Caco-2 (cell line): Measurements from ENCODE around the gene C1orf21. TPM values are rescaled to one million over a fixed set of nuclear protein-coding genes. Genes with fewer than 3 reads are reported as not detected.

Source experiments
- BruUV-seq: library from RNA; stranded (reverse); fragments of 400-500 nt; replicated peaks from 2 replicates; lab custom pipeline; 2021; lab: Mats Ljungman, UMichigan
- CTCF ChIA-PET: fragments of 300-600 bp; sonication (Branson Sonifier 250); formaldehyde crosslinking; loops from one replicate; lab custom pipeline; 2022; ENCODE audit warnings: antibody characterized with exemption; lab: Charles Lee
- POLR2A ChIA-PET: fragments of 300-600 bp; sonication (Branson Sonifier 250); formaldehyde crosslinking; loops from one replicate; lab custom pipeline; 2022; ENCODE audit warnings: antibody characterized with exemption; lab: Charles Lee
- DNase-seq, 2 experiments: peaks; one replicate each; pipeline versions ENCODE4 v3.0.0 to v3.0.0-alpha.2; 2020 to 2022
- H3K27me3 ChIP-seq: replicated peaks from 2 replicates; pipeline ENCODE4 v1.6.0; 2011; ENCODE audit warnings: low read length; ENCODE audit not compliant: control insufficient read depth, insufficient read depth
- H3K36me3 ChIP-seq: 2 replicates; pipeline ENCODE4 v1.5.1; 2011; ENCODE audit warnings: low read length; ENCODE audit not compliant: control insufficient read depth, insufficient read depth
- H3K4me1 ChIP-seq: fragments of 250-450 bp; sonication (Bioruptor Pico); 2 replicates; pipeline ENCODE4 v1.5.1; 2020; ENCODE audit warnings: mild to moderate bottlenecking
- H3K4me3 ChIP-seq: 2 replicates; pipeline ENCODE4 v1.5.1; 2011; ENCODE audit warnings: low read depth, mild to moderate bottlenecking, control low read depth, low read length
- H3K9me3 ChIP-seq: fragments of 250-450 bp; sonication (Bioruptor Pico); 2 replicates; pipeline ENCODE4 v1.5.1; 2020; ENCODE audit warnings: mild to moderate bottlenecking, moderate library complexity
- H3K27ac Mint-ChIP-seq: one replicate; pipeline ENCODE4 v1.8.0; 2022; ENCODE audit warnings: mixed read lengths; ENCODE audit not compliant: unreplicated experiment
- H3K27me3 Mint-ChIP-seq: one replicate; pipeline ENCODE4 v1.8.0; 2022; ENCODE audit warnings: mixed read lengths; ENCODE audit not compliant: insufficient read depth, unreplicated experiment
- H3K36me3 Mint-ChIP-seq: one replicate; pipeline ENCODE4 v1.8.0; 2022; ENCODE audit warnings: mild to moderate bottlenecking, mixed read lengths; ENCODE audit not compliant: insufficient read depth, unreplicated experiment
- H3K4me1 Mint-ChIP-seq: one replicate; pipeline ENCODE4 v1.8.0; 2022; ENCODE audit warnings: low read depth, mixed read lengths; ENCODE audit not compliant: unreplicated experiment
- H3K4me3 Mint-ChIP-seq: one replicate; pipeline ENCODE4 v1.8.0; 2022; ENCODE audit warnings: mild to moderate bottlenecking, moderate library complexity, mixed read lengths; ENCODE audit not compliant: unreplicated experiment
- H3K9me3 Mint-ChIP-seq: one replicate; pipeline ENCODE4 v1.8.0; 2022; ENCODE audit warnings: mixed read lengths; ENCODE audit not compliant: unreplicated experiment
- CTCF ChIP-seq, 2 experiments: fragments of 200-600 bp in 1 of 2; IDR thresholded peaks; 1 replicate in 1 of 2; 2 replicates in 1 of 2; pipeline versions ENCODE4 v1.5.1 to v1.8.0; 2011 to 2022; ENCODE audit warnings: antibody characterized with exemption in 1 of 2, control low read depth in 1 of 2, inconsistent platforms in 1 of 2, low read depth in 1 of 2, low read length in 1 of 2, mild to moderate bottlenecking in 1 of 2, moderate library complexity in 1 of 2; ENCODE audit not compliant: insufficient read depth in 1 of 2, severe bottlenecking in 1 of 2, unreplicated experiment in 1 of 2
- intact Hi-C: fragments of 100-400 bp; cut with micrococcal nuclease; formaldehyde crosslinking; loops from one replicate; pipeline ENCODE4 v1.10.0; 2022; ENCODE audit not compliant: unreplicated experiment
- total RNA-seq: library from RNA; stranded (reverse); gene quantifications from 2 replicates; pipeline ENCODE4 v1.2.3, GENCODE V29; 2022

C1orf21 gene
- total RNA-seq, 1 experiment from 2014 or later = 0.82 TPM

DNA sequence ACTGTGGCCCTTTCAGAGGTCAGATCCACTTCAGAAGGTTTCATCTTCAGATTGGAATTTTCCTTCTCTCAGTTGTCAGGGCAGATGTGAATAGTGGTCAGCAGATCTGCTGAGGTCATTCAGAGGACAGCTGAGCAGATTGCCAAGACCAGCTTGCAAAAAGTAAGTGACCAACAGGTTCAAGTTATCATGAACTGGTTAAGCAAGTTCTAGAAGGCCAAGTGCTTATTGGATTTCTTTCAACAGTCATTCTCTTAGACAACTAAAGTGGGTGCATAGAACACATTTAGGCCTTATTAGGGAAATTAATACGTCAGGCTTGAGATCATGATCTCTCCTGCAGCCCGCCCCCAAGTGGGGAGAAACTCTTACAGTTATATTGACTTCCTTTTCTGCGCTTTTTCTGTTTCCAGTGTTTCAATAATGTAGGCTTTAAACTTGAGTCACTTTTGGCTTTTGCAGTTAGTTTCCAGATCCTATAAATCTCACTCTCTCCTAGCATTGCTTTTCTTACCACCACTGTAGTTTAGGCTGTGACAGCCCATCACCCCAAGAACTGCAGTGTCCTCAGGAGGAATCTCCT, 96.4 kb downstream of the C1orf21 start:
- no peaks in the 10 kb centered on the region for H3K9me3 Mint-ChIP-seq
- H3K36me3 Mint-ChIP-seq = no peaks in the 10 kb centered on the region
- no peak for DNase-seq
- H3K27ac Mint-ChIP-seq = no peak overlapping the region
- intact Hi-C loops = no loop called here
- Histone ChIP-seq H3K4me3 (no peak overlapping the region), H3K27me3 (no peaks in the 10 kb centered on the region), H3K9me3 (peaks cover 5% of the 10 kb centered on the region; the same call in 1 of the 2 replicates), H3K36me3 (no peaks in the 10 kb centered on the region), H3K4me1 (no peaks in the 10 kb centered on the region)
- peaks cover 6% of the 10 kb centered on the region for H3K4me1 Mint-ChIP-seq
- H3K27me3 Mint-ChIP-seq = no peaks in the 10 kb centered on the region
- ChIA-PET CTCF (no interaction called here), POLR2A (no interaction called here)
- no TSS peak for BruUV-seq
- H3K4me3 Mint-ChIP-seq = no peak overlapping the region
- no peak for TF ChIP-seq CTCF (IDR thresholded peaks at IDR 0.05; ENCODE audit: insufficient read depth in 1 of 2, low read depth in 1 of 2, low read length in 1 of 2, severe bottlenecking in 1 of 2, unreplicated experiment in 1 of 2)

GRCh38 chr1:184485751-184486723, 99.2 kb downstream of the C1orf21 start:
- Histone ChIP-seq H3K27me3 (no peaks in the 10 kb centered on the region), H3K4me3 (no peak overlapping the region), H3K4me1 (no peaks in the 10 kb centered on the region), H3K36me3 (no peaks in the 10 kb centered on the region), H3K9me3 (no peaks in the 10 kb centered on the region)
- Mint-ChIP-seq H3K9me3 (no peaks in the 10 kb centered on the region), H3K4me1 (peaks cover 6% of the 10 kb centered on the region), H3K4me3 (no peak overlapping the region), H3K27ac (no peak overlapping the region), H3K36me3 (no peaks in the 10 kb centered on the region), H3K27me3 (no peaks in the 10 kb centered on the region)
- no peak for TF ChIP-seq CTCF (IDR thresholded peaks at IDR 0.05; ENCODE audit: insufficient read depth in 1 of 2, low read depth in 1 of 2, low read length in 1 of 2, severe bottlenecking in 1 of 2, unreplicated experiment in 1 of 2)
- no TSS peak for BruUV-seq
- DNase-seq = no peak
- CTCF ChIA-PET = no interaction called here
- POLR2A ChIA-PET = no interaction called here
- intact Hi-C loops = no loop called here

DNA sequence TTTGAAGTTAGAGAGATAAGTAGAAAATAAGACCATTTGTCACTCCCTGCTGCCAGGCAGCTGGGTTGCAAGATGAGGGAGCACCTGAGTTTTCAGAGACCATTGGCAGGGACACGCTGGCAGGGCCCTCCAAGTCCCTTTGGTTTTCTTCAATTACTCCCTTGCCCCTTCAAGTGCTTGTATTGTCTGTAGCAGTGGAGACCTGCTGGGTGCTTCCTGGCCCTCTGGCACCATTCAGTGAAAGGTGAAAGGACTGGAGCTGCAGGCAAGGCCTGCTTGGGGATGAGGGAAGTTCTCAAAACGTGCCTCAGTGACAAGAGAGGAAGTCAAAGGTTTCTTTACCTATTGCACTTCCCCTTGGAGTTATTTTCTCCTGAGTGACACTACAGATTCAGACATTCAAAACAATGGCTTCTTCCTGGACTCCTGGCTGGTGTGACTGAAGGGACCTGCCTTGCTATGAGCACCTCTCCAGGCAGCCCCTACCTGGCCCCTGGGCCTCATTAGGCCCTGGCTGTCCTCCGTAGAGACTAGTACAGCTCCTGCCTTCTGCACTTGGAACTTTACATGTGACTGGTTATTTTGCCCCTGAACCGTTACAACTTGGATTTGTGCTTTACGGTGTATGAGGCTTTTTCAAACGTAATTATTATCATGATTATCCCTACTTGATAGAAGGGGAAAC, 100.1 kb downstream of the C1orf21 start:
- POLR2A ChIA-PET = no interaction called here
- Mint-ChIP-seq H3K4me1 (peaks cover 8% of the 10 kb centered on the region), H3K27ac (no peak overlapping the region), H3K9me3 (no peaks in the 10 kb centered on the region), H3K36me3 (no peaks in the 10 kb centered on the region), H3K27me3 (no peaks in the 10 kb centered on the region), H3K4me3 (no peak overlapping the region)
- Histone ChIP-seq H3K9me3 (no peaks in the 10 kb centered on the region), H3K4me3 (no peak overlapping the region), H3K36me3 (no peaks in the 10 kb centered on the region), H3K27me3 (no peaks in the 10 kb centered on the region), H3K4me1 (0 out of 2 replicates have a peak, but pooled peaks cover 5% of the 10 kb centered on the region)
- CTCF ChIA-PET = no interaction called here
- no TSS peak for BruUV-seq
- intact Hi-C loops = no loop called here
- TF ChIP-seq CTCF (IDR thresholded peaks at IDR 0.05; ENCODE audit: insufficient read depth in 1 of 2, low read depth in 1 of 2, low read length in 1 of 2, severe bottlenecking in 1 of 2, unreplicated experiment in 1 of 2) = no peak
- DNase-seq = no peak
